ENCODE data around the gene ZNF562.

DNA sequence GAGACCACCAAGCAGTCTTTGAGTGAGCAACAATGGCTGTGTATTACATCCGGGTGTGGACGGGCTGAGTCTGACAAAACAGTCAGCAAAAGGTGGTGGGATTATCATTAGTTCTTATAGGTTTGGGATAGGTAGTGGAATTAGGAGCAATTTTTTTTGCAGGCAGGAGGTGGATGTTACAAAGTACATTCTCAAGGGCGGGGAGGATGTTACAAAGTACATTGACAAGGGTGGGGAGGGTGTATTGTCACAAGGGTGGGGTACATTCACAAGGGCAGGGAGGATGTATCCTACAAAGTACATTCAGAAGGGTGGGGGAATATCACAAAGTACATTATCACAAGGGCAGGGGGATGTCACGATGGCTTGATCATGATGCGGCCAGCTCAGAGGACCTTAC is 38.9 kb downstream of the ZNF562 start:
- no peak for TF ChIP-seq MYC (IDR thresholded peaks at IDR 0.05; ENCODE audit: borderline replicate concordance, low read length)
- TF ChIP-seq, protein P1, sequence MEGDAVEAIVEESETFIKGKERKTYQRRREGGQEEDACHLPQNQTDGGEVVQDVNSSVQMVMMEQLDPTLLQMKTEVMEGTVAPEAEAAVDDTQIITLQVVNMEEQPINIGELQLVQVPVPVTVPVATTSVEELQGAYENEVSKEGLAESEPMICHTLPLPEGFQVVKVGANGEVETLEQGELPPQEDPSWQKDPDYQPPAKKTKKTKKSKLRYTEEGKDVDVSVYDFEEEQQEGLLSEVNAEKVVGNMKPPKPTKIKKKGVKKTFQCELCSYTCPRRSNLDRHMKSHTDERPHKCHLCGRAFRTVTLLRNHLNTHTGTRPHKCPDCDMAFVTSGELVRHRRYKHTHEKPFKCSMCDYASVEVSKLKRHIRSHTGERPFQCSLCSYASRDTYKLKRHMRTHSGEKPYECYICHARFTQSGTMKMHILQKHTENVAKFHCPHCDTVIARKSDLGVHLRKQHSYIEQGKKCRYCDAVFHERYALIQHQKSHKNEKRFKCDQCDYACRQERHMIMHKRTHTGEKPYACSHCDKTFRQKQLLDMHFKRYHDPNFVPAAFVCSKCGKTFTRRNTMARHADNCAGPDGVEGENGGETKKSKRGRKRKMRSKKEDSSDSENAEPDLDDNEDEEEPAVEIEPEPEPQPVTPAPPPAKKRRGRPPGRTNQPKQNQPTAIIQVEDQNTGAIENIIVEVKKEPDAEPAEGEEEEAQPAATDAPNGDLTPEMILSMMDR (IDR thresholded peaks at IDR 0.05) = no peak
- TF ChIP-seq, protein P2, sequence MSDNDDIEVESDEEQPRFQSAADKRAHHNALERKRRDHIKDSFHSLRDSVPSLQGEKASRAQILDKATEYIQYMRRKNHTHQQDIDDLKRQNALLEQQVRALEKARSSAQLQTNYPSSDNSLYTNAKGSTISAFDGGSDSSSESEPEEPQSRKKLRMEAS (IDR thresholded peaks at IDR 0.05) = no peak
- TF ChIP-seq KDM1A (IDR thresholded peaks at IDR 0.05; ENCODE audit: low read depth) = no peak
- no peak for TF ChIP-seq ZSCAN20 (CRISPR knock-in tag; IDR thresholded peaks at IDR 0.05)
- TF ChIP-seq, protein P3, sequence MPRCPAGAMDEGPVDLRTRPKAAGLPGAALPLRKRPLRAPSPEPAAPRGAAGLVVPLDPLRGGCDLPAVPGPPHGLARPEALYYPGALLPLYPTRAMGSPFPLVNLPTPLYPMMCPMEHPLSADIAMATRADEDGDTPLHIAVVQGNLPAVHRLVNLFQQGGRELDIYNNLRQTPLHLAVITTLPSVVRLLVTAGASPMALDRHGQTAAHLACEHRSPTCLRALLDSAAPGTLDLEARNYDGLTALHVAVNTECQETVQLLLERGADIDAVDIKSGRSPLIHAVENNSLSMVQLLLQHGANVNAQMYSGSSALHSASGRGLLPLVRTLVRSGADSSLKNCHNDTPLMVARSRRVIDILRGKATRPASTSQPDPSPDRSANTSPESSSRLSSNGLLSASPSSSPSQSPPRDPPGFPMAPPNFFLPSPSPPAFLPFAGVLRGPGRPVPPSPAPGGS (IDR thresholded peaks at IDR 0.05) = no peak
- TF ChIP-seq, protein P4, sequence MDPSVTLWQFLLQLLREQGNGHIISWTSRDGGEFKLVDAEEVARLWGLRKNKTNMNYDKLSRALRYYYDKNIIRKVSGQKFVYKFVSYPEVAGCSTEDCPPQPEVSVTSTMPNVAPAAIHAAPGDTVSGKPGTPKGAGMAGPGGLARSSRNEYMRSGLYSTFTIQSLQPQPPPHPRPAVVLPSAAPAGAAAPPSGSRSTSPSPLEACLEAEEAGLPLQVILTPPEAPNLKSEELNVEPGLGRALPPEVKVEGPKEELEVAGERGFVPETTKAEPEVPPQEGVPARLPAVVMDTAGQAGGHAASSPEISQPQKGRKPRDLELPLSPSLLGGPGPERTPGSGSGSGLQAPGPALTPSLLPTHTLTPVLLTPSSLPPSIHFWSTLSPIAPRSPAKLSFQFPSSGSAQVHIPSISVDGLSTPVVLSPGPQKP (IDR thresholded peaks at IDR 0.05; ENCODE audit: low read depth, low read length) = no peak
- no peak for TF ChIP-seq POLR2A (IDR thresholded peaks at IDR 0.05; ENCODE audit: low read length)
- TF ChIP-seq, protein P5, sequence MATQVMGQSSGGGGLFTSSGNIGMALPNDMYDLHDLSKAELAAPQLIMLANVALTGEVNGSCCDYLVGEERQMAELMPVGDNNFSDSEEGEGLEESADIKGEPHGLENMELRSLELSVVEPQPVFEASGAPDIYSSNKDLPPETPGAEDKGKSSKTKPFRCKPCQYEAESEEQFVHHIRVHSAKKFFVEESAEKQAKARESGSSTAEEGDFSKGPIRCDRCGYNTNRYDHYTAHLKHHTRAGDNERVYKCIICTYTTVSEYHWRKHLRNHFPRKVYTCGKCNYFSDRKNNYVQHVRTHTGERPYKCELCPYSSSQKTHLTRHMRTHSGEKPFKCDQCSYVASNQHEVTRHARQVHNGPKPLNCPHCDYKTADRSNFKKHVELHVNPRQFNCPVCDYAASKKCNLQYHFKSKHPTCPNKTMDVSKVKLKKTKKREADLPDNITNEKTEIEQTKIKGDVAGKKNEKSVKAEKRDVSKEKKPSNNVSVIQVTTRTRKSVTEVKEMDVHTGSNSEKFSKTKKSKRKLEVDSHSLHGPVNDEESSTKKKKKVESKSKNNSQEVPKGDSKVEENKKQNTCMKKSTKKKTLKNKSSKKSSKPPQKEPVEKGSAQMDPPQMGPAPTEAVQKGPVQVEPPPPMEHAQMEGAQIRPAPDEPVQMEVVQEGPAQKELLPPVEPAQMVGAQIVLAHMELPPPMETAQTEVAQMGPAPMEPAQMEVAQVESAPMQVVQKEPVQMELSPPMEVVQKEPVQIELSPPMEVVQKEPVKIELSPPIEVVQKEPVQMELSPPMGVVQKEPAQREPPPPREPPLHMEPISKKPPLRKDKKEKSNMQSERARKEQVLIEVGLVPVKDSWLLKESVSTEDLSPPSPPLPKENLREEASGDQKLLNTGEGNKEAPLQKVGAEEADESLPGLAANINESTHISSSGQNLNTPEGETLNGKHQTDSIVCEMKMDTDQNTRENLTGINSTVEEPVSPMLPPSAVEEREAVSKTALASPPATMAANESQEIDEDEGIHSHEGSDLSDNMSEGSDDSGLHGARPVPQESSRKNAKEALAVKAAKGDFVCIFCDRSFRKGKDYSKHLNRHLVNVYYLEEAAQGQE (IDR thresholded peaks at IDR 0.05) = no peak
- no peak for TF ChIP-seq ZC3H11A (IDR thresholded peaks at IDR 0.05)
- TF ChIP-seq RCOR1 (IDR thresholded peaks at IDR 0.05; ENCODE audit: low read depth, low read length) = no peak
